ENCODE measurements around the gene SMOC2.

SMOC2 gene

DNA sequence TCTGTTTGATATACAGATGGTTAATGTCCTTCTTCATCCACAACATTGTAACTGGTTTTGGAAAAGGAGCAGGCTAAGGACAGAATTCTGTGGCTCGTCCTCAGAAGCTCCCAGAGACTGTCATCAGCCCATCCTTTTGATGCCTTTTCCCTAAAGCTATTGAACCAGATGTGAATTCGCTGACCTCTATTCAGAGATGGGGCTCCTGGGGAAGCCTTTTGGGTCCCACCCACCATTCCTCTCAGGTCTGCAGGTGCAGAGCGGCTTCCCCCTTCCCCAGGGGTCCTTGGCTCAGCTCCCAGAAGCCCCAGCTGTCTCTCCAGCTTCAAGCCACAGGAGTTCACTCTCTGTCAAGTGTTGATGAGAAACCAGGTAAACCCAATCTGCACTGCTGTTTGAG, 191.7 kb downstream of the SMOC2 start:
- TF ChIP-seq, protein P1, sequence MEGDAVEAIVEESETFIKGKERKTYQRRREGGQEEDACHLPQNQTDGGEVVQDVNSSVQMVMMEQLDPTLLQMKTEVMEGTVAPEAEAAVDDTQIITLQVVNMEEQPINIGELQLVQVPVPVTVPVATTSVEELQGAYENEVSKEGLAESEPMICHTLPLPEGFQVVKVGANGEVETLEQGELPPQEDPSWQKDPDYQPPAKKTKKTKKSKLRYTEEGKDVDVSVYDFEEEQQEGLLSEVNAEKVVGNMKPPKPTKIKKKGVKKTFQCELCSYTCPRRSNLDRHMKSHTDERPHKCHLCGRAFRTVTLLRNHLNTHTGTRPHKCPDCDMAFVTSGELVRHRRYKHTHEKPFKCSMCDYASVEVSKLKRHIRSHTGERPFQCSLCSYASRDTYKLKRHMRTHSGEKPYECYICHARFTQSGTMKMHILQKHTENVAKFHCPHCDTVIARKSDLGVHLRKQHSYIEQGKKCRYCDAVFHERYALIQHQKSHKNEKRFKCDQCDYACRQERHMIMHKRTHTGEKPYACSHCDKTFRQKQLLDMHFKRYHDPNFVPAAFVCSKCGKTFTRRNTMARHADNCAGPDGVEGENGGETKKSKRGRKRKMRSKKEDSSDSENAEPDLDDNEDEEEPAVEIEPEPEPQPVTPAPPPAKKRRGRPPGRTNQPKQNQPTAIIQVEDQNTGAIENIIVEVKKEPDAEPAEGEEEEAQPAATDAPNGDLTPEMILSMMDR (IDR thresholded peaks at IDR 0.05; ENCODE audit: poor library complexity, severe bottlenecking): no peak
- H3K9me3 ChIP-seq (ENCODE audit: severe bottlenecking): no peaks in the 10 kb centered on the region

GRCh38 chr6:168634541-168635328, 193.8 kb downstream of the SMOC2 start:
- H3K9me3 ChIP-seq (ENCODE audit: severe bottlenecking): no peaks in the 10 kb centered on the region
- no peak for ATAC-seq (ENCODE audit: low read depth)
- H3K36me3 ChIP-seq (ENCODE audit: low read depth): no peaks in the 10 kb centered on the region

More for the DNA sequence above, 191.7 kb downstream of the SMOC2 start:
- Histone ChIP-seq H3K27me3 (ENCODE audit: insufficient read depth, poor library complexity, severe bottlenecking) (no peaks in the 10 kb centered on the region), H3K4me1 (ENCODE audit: insufficient read depth, poor library complexity, severe bottlenecking) (peaks cover 6% of the 10 kb centered on the region), H3K27ac (ENCODE audit: poor library complexity, severe bottlenecking) (no peak overlapping the region), H3K36me3 (ENCODE audit: low read depth) (no peaks in the 10 kb centered on the region), H3K4me3 (ENCODE audit: severe bottlenecking) (no peak overlapping the region)
- DNase-seq (ENCODE audit: low spot score) (no peak), ATAC-seq (ENCODE audit: low read depth) (no peak)

GRCh38 chr6:168636147-168637004, 195.4 kb downstream of the SMOC2 start:
- DNase-seq (ENCODE audit: low spot score) (no peak), ATAC-seq (ENCODE audit: low read depth) (no peak)
- Histone ChIP-seq H3K4me3 (ENCODE audit: severe bottlenecking) (no peak overlapping the region), H3K9me3 (ENCODE audit: severe bottlenecking) (no peaks in the 10 kb centered on the region), H3K27me3 (ENCODE audit: insufficient read depth, poor library complexity, severe bottlenecking) (no peaks in the 10 kb centered on the region), H3K27ac (ENCODE audit: poor library complexity, severe bottlenecking) (no peak overlapping the region), H3K36me3 (ENCODE audit: low read depth) (no peaks in the 10 kb centered on the region), H3K4me1 (ENCODE audit: insufficient read depth, poor library complexity, severe bottlenecking) (peaks cover 22% of the 10 kb centered on the region)
- TF ChIP-seq, protein P1 (IDR thresholded peaks at IDR 0.05; ENCODE audit: poor library complexity, severe bottlenecking): no peak

More at GRCh38 chr6:168634541-168635328, 193.8 kb downstream of the SMOC2 start:
- peaks cover 12% of the 10 kb centered on the region for H3K4me1 ChIP-seq (ENCODE audit: insufficient read depth, poor library complexity, severe bottlenecking)
- no peaks in the 10 kb centered on the region for H3K27me3 ChIP-seq (ENCODE audit: insufficient read depth, poor library complexity, severe bottlenecking)
- H3K27ac ChIP-seq (ENCODE audit: poor library complexity, severe bottlenecking): no peak overlapping the region
- no peak for DNase-seq (ENCODE audit: low spot score)
- H3K4me3 ChIP-seq (ENCODE audit: severe bottlenecking): no peak overlapping the region
- TF ChIP-seq, protein P1 (IDR thresholded peaks at IDR 0.05; ENCODE audit: poor library complexity, severe bottlenecking): no peak

GRCh38 chr6:168637834-168638233, 196.8 kb downstream of the SMOC2 start:
- peak; percentile 81 for DNase-seq (ENCODE audit: low spot score)
- TF ChIP-seq, protein P1 (IDR thresholded peaks at IDR 0.05; ENCODE audit: poor library complexity, severe bottlenecking): no peak
- peak; percentile 87 for ATAC-seq (ENCODE audit: low read depth)

More at GRCh38 chr6:168637834-168638233, 196.8 kb downstream of the SMOC2 start:
- Histone ChIP-seq H3K4me3 (ENCODE audit: severe bottlenecking) (no peak overlapping the region), H3K27me3 (ENCODE audit: insufficient read depth, poor library complexity, severe bottlenecking) (no peaks in the 10 kb centered on the region), H3K9me3 (ENCODE audit: severe bottlenecking) (no peaks in the 10 kb centered on the region), H3K27ac (ENCODE audit: poor library complexity, severe bottlenecking) (peak overlapping the region; percentile 68), H3K4me1 (ENCODE audit: insufficient read depth, poor library complexity, severe bottlenecking) (peaks cover 27% of the 10 kb centered on the region), H3K36me3 (ENCODE audit: low read depth) (no peaks in the 10 kb centered on the region)
